ENCODE measurements around the gene TMEM139. TPM values are rescaled to one million over a fixed set of nuclear protein-coding genes. Genes with fewer than 3 reads are reported as not detected.

The TMEM139 gene
- total RNA-seq, 1 donor from 2014 or later = 0.20 TPM

- no peaks in the 10 kb centered on the region for H3K9me3 Mint-ChIP-seq (ENCODE audit: unreplicated experiment)
- TF ChIP-seq EZH2 (IDR thresholded peaks at IDR 0.05; ENCODE audit: insufficient read depth, low read length) = no peak
- no peak for TF ChIP-seq CTCF (IDR thresholded peaks at IDR 0.05; ENCODE audit: insufficient read depth, low read depth, low read length)
Measured at GRCh38 chr7:143315776-143316175, 31.0 kb downstream of the TMEM139 start, which contains the start of gene CLCN1. CLCN1 (plus strand) TSS chr7:143316111; CDS start chr7:143316213, 102 bp downstream.

GRCh38 chr7:143316492-143316891, 31.7 kb downstream of the TMEM139 start:
- no peak overlapping the region for H3K27ac Mint-ChIP-seq (ENCODE audit: unreplicated experiment)
- Histone ChIP-seq H4K20me1 (ENCODE audit: insufficient read depth, low read length) (no peaks in the 10 kb centered on the region), H3K9ac (ENCODE audit: low read length) (no peak overlapping the region), H3K79me2 (ENCODE audit: insufficient read depth, low read length) (no peaks in the 10 kb centered on the region), H3K4me1 (ENCODE audit: insufficient read depth, low read length) (no peaks in the 10 kb centered on the region), H3K27ac (ENCODE audit: low read depth, low read length) (no peak overlapping the region), H3K4me3 (ENCODE audit: insufficient read depth, low read depth, low read length) (no peak overlapping the region), H2AFZ (ENCODE audit: low read depth, low read length) (no peak overlapping the region), H3K27me3 (ENCODE audit: insufficient read depth, low read length) (no peaks in the 10 kb centered on the region), H3K36me3 (ENCODE audit: insufficient read depth, low read length) (no peaks in the 10 kb centered on the region), H3K9me3 (ENCODE audit: insufficient read depth, low read depth, low read length) (no peaks in the 10 kb centered on the region), H3K4me2 (ENCODE audit: low read length) (no peak overlapping the region)
- peaks cover 34% of the 10 kb centered on the region for H3K27me3 Mint-ChIP-seq (ENCODE audit: low read depth, unreplicated experiment)
- TF ChIP-seq EZH2 (IDR thresholded peaks at IDR 0.05; ENCODE audit: insufficient read depth, low read length) (no peak), CTCF (IDR thresholded peaks at IDR 0.05; ENCODE audit: insufficient read depth, low read depth, low read length) (no peak)
- FAIRE-seq (no peak), DNase-seq (ENCODE audit: low read depth) (no peak)
- no peaks in the 10 kb centered on the region for H3K9me3 Mint-ChIP-seq (ENCODE audit: unreplicated experiment)
- H3K36me3 Mint-ChIP-seq (ENCODE audit: low read depth, unreplicated experiment) = peaks cover 2% of the 10 kb centered on the region
- H3K4me3 Mint-ChIP-seq (ENCODE audit: unreplicated experiment) = no peak overlapping the region
- H3K4me1 Mint-ChIP-seq (ENCODE audit: low read depth, unreplicated experiment) = no peaks in the 10 kb centered on the region

More at GRCh38 chr7:143315776-143316175, 31.0 kb downstream of the TMEM139 start, which contains the start of gene CLCN1:
- Mint-ChIP-seq H3K27me3 (ENCODE audit: low read depth, unreplicated experiment) (peaks cover 33% of the 10 kb centered on the region), H3K4me1 (ENCODE audit: low read depth, unreplicated experiment) (no peaks in the 10 kb centered on the region), H3K36me3 (ENCODE audit: low read depth, unreplicated experiment) (peaks cover 2% of the 10 kb centered on the region), H3K4me3 (ENCODE audit: unreplicated experiment) (no peak within 1 kb of the TSS), H3K27ac (ENCODE audit: unreplicated experiment) (peak within 1 kb of the TSS; percentile 38)
- FAIRE-seq (no peak), DNase-seq (ENCODE audit: low read depth) (no peak)
- no peaks in the 10 kb centered on the region for H3K4me1 ChIP-seq (ENCODE audit: insufficient read depth, low read length)
- no peaks in the 10 kb centered on the region for H4K20me1 ChIP-seq (ENCODE audit: insufficient read depth, low read length)
- H3K79me2 ChIP-seq (ENCODE audit: insufficient read depth, low read length) = no peaks in the 10 kb centered on the region
- no peaks in the 10 kb centered on the region for H3K36me3 ChIP-seq (ENCODE audit: insufficient read depth, low read length)
- H3K9ac ChIP-seq (ENCODE audit: low read length) = no peak within 1 kb of the TSS
- H3K9me3 ChIP-seq (ENCODE audit: insufficient read depth, low read depth, low read length) = no peaks in the 10 kb centered on the region
- no peak within 1 kb of the TSS for H2AFZ ChIP-seq (ENCODE audit: low read depth, low read length)
- no peak within 1 kb of the TSS for H3K4me2 ChIP-seq (ENCODE audit: low read length)
- H3K4me3 ChIP-seq (ENCODE audit: insufficient read depth, low read depth, low read length) = no peak within 1 kb of the TSS
- H3K27ac ChIP-seq (ENCODE audit: low read depth, low read length) = no peak within 1 kb of the TSS
- no peaks in the 10 kb centered on the region for H3K27me3 ChIP-seq (ENCODE audit: insufficient read depth, low read length)

GRCh38 chr7:143318661-143319060, 33.9 kb downstream of the TMEM139 start:
- FAIRE-seq = no peak
- no peak overlapping the region for H3K4me3 Mint-ChIP-seq (ENCODE audit: unreplicated experiment)
- Histone ChIP-seq H3K9me3 (ENCODE audit: insufficient read depth, low read depth, low read length) (no peaks in the 10 kb centered on the region), H2AFZ (ENCODE audit: low read depth, low read length) (no peak overlapping the region), H3K4me3 (ENCODE audit: insufficient read depth, low read depth, low read length) (no peak overlapping the region), H3K27ac (ENCODE audit: low read depth, low read length) (no peak overlapping the region), H3K4me1 (ENCODE audit: insufficient read depth, low read length) (no peaks in the 10 kb centered on the region), H3K27me3 (ENCODE audit: insufficient read depth, low read length) (no peaks in the 10 kb centered on the region), H3K36me3 (ENCODE audit: insufficient read depth, low read length) (no peaks in the 10 kb centered on the region), H3K79me2 (ENCODE audit: insufficient read depth, low read length) (no peaks in the 10 kb centered on the region), H4K20me1 (ENCODE audit: insufficient read depth, low read length) (no peaks in the 10 kb centered on the region), H3K4me2 (ENCODE audit: low read length) (no peak overlapping the region), H3K9ac (ENCODE audit: low read length) (no peak overlapping the region)
- no peak overlapping the region for H3K27ac Mint-ChIP-seq (ENCODE audit: unreplicated experiment)
- H3K27me3 Mint-ChIP-seq (ENCODE audit: low read depth, unreplicated experiment) = peaks cover 39% of the 10 kb centered on the region
- no peaks in the 10 kb centered on the region for H3K4me1 Mint-ChIP-seq (ENCODE audit: low read depth, unreplicated experiment)
- H3K36me3 Mint-ChIP-seq (ENCODE audit: low read depth, unreplicated experiment) = peaks cover 2% of the 10 kb centered on the region
- TF ChIP-seq EZH2 (IDR thresholded peaks at IDR 0.05; ENCODE audit: insufficient read depth, low read length) (no peak), CTCF (IDR thresholded peaks at IDR 0.05; ENCODE audit: insufficient read depth, low read depth, low read length) (no peak)
- DNase-seq (ENCODE audit: low read depth) = no peak
- H3K9me3 Mint-ChIP-seq (ENCODE audit: unreplicated experiment) = no peaks in the 10 kb centered on the region

All from astrocyte (in vitro differentiated cells and primary cell).